ENCODE results near the gene HTR2B.

- TF ChIP-seq CTCF (IDR thresholded peaks at IDR 0.05; ENCODE audit: low read depth, low read length) (no peak), POLR2A (IDR thresholded peaks at IDR 0.05; ENCODE audit: extremely low read depth, insufficient read length) (no peak), MAX (IDR thresholded peaks at IDR 0.05; ENCODE audit: low read depth, low read length) (no peak), MYC (IDR thresholded peaks at IDR 0.05; ENCODE audit: low read depth, low read length) (no peak)
These were observed 35.9 kb upstream of the HTR2B start for GRCh38 chr2:231160701-231161100.

All from NB4 (cell line).